HG02885 (cell line): ENCODE data around the gene POTEH.
"Not testable (repeated sequence)": the region's sequence is repeated elsewhere in the genome, so short reads cannot be mapped to it uniquely, and the experiment has no call there.

Experiments used
- ATAC-seq: cut with Tn5 transposase; IDR thresholded peaks from one replicate; pipeline ENCODE4 v1.9.1; 2021; ENCODE audit warnings: mild to moderate bottlenecking; ENCODE audit not compliant: unreplicated experiment, poor library complexity

POTEH gene

GRCh38 chr22:15689749-15690125 lies at the start of gene POTEH:
Gene POTEH, plus strand, starts transcription at chr22:15690026. Its CDS starts 52 bp downstream, at chr22:15690078.
- ATAC-seq = not testable (repeated sequence)

DNA sequence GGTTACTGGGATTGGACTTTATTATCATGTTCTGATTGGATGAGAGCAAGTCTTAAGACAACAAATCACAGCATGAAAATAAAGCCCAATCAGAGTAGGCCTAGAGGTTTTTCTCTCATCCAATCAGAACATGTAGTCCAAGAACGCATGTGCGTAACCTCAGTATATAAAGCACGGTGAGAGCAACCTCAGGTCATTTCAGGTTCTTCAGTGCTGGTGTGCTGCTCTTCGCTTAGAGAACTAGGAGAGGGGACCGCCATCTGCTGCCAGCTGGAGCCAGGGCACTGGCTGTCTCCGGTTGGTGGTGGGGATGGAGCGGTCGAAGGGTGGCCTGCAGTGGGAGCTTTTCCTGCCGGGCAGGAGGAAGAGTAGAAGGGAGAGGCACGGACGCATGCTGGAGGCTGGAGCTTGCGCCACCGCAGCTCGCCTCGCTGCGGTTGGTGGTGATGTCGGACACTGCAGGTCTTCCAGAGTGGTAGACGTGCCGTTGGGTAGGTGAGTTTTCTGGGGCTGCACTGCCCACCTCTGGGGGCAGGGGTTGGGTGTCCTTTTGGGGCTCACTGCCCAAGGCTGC lies 47.5 kb upstream of the POTEH start:
- ATAC-seq = not testable (repeated sequence)

DNA sequence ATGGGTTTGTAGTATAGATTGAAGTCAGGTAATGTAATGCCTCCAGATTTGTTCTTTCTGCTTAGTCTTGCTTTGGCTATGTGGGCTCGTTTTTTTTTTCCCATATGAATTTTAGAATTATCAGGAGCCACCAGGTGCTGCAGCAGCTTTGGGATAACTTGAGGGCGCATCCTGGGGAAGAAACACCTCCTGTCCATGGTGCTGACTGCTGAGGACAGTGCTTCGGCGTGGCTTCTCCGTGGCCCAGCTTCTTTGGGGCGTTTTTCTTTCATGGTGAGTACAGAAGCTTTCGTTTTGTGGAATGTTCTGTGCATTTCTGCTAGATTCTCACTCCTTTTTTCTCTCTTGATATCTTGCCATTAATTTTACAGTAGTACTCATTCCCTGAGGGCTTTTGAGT lies 37.9 kb upstream of the POTEH start:
- ATAC-seq = not testable (repeated sequence)

DNA sequence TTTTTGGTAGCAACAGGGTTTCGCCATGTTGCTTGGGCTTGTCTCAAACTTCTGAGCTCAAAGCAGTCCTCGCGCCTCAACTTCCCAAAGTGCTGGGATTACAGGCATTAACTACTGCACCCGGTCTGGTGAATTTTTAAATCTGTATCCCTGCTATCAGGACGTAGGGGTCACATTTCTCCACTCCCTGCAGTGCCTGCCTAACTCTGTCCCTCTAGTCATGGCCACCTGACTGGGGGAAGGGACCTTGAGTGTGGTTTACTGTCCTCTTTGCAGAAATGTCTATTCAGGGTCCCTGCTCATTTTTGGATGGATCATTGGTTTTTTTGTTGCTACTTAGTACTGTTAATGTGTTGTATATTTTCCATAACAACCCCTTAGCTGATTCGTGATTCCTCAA lies 37.1 kb upstream of the POTEH start:
- not testable (repeated sequence) for ATAC-seq

DNA sequence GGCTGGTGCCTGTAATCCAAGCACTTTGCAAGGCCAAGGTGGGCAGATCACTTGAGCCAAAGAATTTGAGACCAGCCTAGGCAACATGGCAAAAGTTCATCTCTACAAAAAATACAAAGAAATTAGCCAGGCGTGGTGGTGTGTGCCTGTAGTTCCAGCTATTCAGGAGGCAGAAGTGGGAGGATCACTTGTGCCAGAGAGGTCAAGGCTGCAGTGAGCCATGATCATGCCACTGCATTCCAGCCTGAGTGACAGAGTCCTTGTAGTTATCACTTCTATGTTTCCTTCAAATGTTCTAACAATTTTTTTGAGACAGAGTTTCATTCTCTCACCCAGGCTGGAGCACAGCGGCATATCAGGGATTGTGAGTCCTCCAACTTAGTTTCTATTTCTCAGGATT lies 36.6 kb upstream of the POTEH start:
- not testable (repeated sequence) for ATAC-seq

DNA sequence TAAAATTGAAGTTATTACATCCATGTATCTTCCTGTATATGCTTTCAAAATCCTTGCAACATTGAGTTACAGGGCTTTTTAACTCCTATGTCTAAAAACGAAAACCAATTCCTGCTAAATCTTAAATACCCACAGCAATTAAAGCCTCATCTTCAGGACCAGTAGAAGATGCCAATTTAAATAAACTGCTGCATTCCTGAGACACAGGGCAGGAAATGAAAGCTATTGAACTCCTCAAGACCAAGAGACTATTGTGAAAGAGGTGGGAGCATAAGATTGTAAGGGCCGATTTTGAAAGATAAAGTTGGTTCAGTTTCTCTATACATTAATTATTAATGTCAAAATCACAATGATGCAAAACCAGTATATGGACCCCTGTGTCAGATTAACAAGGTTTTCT lies 28.7 kb upstream of the POTEH start:
- not testable (repeated sequence) for ATAC-seq

DNA sequence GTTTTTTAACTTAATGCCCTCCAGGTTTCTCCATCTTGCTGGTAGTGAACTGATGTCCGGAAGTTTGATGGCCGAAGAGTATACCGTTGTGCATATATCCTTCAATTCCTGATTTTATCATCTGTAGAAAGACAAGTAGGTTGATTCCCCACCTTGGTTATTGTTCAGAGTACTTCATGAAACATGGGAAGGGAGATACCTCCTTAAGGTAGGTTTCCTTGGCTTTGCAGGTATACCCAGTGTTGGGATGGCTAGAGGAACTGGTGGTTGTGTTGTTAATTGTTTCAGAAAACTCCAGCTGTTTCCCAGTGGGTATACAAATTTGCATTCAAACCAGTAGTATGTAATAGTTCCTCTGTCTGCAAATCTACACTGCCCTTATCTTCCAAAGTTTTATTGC lies 25.1 kb upstream of the POTEH start:
- ATAC-seq = not testable (repeated sequence)

DNA sequence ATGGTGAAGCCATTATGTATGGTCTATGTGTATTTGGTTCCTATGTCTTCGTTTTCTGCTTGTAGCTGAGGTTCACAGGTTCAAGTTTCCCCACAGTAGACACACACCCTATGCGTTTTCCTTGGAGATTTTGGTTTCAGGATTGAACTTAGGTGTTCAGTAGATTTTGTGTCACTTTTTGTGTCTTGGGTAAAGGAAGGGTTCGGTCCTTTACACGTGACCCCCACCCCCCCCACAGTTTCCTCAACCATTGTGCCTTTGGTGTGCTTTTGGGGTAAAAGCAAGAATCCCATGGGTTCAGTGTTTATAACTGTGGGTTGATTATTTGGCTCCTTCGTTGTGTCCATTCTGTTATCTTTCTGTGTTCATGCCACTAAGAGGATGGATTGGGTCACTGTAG lies 24.3 kb upstream of the POTEH start:
- ATAC-seq = not testable (repeated sequence)

DNA sequence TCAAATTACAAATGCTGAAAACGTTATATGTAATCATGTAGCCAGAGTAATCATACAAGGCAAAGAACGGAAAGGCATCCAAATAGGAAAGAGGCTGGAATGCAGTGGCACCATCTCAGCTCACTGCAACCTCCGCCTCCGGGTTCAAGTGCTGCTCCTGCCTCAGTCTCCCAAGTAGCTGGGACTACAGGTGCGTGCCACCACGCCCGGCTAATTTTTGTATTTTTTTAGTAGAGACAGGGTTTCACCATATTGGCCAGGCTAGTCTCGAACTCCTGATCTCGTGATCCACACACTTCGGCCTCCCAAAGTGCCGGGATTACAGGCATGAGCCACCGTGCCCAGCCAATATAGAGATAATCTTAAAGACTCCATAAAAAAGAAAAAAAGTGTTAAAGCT lies 20.4 kb upstream of the POTEH start:
- not testable (repeated sequence) for ATAC-seq

DNA sequence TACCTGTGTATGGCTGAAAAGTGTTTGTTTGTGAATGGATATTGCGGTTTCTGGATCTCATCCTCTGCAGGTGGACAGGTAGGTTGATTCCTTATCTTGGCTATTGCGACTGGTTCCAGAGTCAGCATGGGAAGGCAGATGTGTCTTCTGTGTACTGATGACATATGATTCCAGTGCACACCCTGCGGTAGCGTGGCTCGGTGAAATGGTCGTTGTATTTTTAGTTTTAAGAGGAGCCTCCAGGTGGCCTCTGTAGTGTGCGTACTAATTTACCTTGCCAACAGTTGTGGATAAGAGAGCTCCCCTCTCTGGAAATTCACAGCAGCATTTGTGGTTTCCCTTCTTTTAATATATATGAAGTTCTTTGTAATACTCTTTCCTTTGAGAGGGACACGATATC lies 10.1 kb upstream of the POTEH start:
- ATAC-seq = not testable (repeated sequence)

DNA sequence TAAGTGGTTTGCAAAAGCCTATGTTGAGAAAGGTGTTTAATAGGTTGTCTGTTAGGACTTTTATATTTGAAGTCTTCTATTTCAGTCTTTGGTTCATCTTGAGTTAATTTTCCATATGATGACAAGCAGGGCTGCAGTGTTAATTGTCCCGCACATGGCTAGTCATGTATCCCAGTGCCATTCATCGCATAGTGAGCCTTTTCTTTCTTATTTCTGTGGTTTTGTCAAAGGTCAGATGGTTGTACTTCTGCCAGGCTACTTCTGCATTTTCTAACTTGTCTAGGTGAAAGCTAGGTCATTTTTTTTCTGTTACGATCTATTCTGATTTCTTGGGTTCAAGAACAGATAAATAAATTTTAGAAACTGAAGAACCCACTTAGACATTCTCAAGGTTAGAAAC lies 5.7 kb upstream of the POTEH start:
- not testable (repeated sequence) for ATAC-seq

DNA sequence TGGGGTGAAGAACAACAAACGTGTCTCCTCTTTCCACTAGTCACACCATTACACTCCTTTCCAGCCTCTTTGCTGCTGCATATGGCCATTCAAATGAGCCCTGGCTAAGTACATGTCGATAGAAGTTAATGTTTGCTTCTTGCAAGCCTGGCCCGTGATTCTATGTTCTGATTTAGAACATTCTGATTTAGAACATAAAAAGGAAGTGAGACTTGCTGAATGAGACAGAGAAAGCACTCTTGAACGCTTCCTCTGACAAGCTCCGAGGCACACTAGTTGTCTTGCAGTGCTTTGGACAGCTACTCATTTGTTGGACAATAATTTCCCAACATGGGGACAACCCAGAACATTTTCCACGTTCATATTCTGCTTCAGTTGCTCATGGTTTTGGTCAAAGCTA lies 5.1 kb upstream of the POTEH start:
- ATAC-seq = peak; percentile 44

- ATAC-seq = not testable (repeated sequence)
Measured at GRCh38 chr22:15685641-15686040, 4.2 kb upstream of the POTEH start.

DNA sequence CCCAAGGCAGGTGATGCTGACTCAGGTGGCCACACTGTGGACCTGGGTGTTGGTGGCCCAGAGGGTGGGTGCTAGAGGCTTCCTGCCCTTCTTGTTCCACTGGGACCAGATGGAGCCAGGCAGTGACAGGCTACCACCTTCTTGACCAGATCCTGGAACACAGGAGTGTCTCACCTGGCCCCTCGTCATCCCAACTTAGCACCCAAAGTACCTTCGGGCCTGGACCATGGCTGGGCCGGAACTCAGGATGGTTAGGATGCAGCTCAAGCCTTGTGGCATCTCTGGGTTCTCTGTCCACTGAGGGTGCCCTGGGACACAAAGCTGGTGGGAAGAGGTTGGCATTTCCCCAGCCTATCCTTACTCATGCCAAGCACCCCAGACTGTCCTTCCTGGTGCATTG lies 2.7 kb upstream of the POTEH start:
- ATAC-seq = not testable (repeated sequence)

DNA sequence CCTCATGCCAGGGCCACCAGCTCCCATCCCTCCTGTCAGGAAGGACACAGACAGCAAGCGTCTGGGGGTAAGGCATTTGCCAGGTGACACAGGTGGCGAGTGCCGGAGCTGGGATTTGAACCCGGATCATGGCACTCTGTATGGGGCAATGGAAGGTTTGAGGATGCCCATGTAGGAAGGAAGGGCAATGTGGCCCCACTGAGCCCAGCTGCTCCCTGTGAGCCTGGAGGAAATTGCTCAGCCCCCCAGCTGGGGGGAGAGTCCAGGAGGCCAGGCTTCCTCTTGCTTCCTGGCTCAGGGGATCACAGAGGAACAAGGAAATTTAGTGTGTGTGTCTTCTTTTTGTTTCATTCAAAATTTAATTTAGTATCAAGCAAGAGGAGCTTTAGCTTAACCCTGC lies 2.1 kb upstream of the POTEH start:
- ATAC-seq = not testable (repeated sequence)

DNA sequence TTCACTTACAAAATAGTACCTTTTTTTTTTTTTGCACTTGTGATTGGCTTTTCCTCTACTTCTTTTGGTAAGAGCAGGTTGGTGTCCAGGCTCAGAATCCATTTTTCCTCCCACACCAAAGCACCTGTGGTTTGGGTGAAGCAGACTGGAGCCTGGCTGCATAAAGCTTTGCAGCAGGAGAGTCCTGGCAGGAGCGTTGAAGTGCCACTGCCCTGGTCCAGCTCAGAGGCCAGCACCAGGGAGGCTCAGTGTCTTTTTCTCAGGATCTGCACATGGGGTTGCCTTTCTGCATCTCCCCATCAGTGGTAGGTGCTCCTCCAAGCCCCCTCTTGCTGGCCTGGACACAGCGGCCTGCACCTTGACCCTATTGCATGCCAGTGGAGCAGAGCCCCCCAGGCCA lies 1.7 kb upstream of the POTEH start:
- not testable (repeated sequence) for ATAC-seq

- not testable (repeated sequence) for ATAC-seq
Measured at GRCh38 chr22:15689012-15689748, 646 bp upstream of the POTEH start.

GRCh38 chr22:15713600-15713999 lies 23.8 kb downstream of the POTEH start:
- ATAC-seq = not testable (repeated sequence)

DNA sequence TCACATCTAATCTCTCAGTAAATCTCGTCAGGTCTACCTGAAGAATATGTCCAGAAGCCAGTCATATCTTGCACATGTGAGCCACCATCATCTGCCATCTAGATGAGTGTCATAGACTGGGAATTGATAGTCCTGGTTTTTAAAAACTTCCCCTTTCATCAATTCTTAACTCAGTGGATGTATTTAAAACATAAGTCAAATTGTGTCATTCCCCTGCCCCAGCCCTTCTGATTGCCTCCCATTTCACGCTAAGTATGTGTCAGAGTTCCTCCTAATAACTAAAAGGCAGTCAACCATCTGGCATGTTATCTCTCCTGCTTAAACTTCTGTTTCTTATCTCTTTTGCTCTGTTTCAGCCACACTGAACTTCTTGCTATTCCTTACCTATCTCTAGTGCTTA lies 24.3 kb downstream of the POTEH start:
- ATAC-seq = not testable (repeated sequence)

DNA sequence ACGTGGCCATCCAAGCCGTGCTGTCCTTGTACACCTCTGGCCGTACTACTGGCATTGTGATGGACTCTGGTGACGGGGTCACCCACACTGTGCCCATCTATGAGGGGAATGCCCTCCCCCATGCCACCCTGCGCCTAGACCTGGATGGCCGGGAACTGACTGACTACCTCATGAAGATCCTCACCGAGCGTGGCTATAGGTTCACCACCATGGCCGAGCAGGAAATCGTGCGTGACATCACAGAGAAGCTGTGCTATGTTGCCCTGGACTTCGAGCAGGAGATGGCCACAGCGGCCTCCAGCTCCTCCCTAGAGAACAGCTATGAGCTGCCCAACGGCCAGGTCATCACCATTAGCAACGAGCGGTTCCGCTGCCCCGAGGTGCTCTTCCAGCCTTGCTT lies 32.1 kb downstream of the POTEH start:
- not testable (repeated sequence) for ATAC-seq

DNA sequence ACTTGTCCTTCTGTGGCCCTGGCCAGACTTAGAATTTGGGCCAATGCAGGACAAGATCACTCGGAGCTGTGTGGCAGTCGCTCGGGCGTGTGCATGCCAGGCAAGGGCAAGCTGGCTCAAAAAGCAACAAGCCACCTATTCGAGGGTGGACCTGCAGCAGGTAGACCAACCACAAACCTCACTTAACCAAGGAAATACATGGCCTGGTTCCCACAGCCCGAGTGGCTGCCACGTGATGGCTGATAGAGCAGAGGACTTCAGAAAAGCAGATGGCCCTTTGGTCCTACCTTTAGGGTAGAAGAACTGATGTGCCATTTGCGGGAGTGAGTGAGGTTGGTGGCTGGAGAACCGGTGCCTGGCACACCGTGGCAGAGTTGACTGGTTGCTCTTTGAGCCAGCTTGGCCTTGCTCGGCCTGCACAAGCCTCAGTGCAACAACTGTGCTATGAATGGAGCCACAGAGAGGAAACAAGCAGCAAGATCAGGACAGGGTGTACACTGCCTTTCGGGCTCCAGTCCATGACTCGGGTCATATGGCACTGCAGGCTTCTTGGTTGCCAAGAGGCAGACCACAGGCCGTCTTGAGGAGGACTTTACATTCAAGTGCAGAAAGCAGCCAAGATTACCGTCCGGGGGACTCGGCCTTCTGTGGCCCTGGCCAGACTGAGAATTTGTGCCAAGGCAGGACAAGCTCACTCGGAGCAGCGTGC lies 39.5 kb downstream of the POTEH start:
- ATAC-seq = not testable (repeated sequence)
